BE2C (cell line): Measurements from ENCODE around the gene ARHGEF4.

Experiments
- DNase-seq: peaks from one replicate; pipeline ENCODE4 v3.0.0-alpha.2; 2020
- H3K27me3 ChIP-seq: fragments of 250-450 bp; sonication (Bioruptor Pico); 2 replicates; pipeline ENCODE4 v1.5.1; 2020; ENCODE audit warnings: mild to moderate bottlenecking
- H3K36me3 ChIP-seq: fragments of 250-450 bp; sonication (Bioruptor Pico); 2 replicates; pipeline ENCODE4 v1.5.1; 2020; ENCODE audit warnings: mild to moderate bottlenecking
- H3K4me1 ChIP-seq: fragments of 250-450 bp; sonication (Bioruptor Pico); 2 replicates; pipeline ENCODE4 v1.5.1; 2020
- H3K4me3 ChIP-seq: 2 replicates; pipeline ENCODE4 v1.5.1; 2011; ENCODE audit warnings: low read depth, low read length
- H3K9me3 ChIP-seq: fragments of 250-450 bp; sonication (Bioruptor Pico); 2 replicates; pipeline ENCODE4 v1.5.1; 2020
- TF ChIP-seq, protein P1 (sequence below): IDR thresholded peaks from 2 replicates; pipeline ENCODE4 v1.5.1; 2012; ENCODE audit warnings: mild to moderate bottlenecking, low read depth, low read length

The ARHGEF4 gene

DNA sequence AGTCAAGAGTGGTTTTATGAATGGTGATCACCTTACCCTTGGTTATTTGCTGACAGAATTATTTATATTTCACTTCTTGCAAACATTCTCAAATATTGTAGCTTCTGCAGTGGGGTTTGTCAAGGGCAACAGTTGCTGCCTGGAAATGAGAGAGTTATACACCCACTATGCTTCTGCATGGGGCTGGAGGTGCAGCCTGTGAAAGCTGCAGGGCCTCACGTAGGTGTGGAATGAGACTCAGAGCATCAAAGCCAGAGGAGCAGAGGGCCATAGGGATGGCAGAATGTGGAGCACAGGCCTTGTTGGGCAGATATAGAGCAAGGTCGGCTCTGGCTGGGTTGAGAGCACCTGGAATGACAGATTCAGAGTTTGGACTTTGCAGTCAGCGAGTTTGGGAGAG lies 128.2 kb downstream of the ARHGEF4 start:
- no peaks in the 10 kb centered on the region for H3K4me1 ChIP-seq
- no peak for DNase-seq
- H3K36me3 ChIP-seq: no peaks in the 10 kb centered on the region
- H3K27me3 ChIP-seq: peaks cover 20% of the 10 kb centered on the region
- TF ChIP-seq, protein P1, sequence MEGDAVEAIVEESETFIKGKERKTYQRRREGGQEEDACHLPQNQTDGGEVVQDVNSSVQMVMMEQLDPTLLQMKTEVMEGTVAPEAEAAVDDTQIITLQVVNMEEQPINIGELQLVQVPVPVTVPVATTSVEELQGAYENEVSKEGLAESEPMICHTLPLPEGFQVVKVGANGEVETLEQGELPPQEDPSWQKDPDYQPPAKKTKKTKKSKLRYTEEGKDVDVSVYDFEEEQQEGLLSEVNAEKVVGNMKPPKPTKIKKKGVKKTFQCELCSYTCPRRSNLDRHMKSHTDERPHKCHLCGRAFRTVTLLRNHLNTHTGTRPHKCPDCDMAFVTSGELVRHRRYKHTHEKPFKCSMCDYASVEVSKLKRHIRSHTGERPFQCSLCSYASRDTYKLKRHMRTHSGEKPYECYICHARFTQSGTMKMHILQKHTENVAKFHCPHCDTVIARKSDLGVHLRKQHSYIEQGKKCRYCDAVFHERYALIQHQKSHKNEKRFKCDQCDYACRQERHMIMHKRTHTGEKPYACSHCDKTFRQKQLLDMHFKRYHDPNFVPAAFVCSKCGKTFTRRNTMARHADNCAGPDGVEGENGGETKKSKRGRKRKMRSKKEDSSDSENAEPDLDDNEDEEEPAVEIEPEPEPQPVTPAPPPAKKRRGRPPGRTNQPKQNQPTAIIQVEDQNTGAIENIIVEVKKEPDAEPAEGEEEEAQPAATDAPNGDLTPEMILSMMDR: no peak
- no peaks in the 10 kb centered on the region for H3K9me3 ChIP-seq
- H3K4me3 ChIP-seq: no peak overlapping the region

DNA sequence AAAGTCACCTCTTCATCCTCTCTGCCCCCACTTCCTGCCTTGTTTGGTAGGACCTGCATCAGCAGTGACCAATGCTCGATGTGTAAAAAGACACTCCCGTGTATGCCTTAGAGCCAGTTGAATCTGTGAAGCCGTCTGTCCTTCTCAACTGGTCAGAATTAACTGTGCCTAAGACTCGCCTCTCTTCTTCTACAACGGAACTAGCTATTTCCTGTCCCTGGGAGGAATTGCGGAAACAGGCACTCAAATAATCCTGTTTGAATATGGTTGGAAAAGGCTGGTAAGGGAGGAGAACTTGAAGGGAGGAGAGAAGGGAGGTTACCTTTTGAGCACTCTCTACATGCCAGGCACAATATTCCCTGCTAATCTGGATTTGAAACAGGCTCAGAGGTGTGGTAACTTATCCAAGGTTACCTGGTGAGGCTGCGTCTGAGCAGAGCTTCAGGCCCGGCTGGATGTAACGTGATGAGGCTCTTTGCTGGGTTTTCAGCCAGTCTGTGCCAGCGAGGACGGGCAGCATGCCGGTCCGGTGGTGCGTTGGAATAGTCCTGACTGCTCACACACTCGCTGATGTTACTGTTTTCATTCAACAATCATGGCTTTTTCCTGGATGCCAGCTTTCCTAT lies 129.5 kb downstream of the ARHGEF4 start:
- peaks cover 20% of the 10 kb centered on the region for H3K27me3 ChIP-seq
- no peak for DNase-seq
- no peak overlapping the region for H3K4me3 ChIP-seq
- no peaks in the 10 kb centered on the region for H3K4me1 ChIP-seq
- no peaks in the 10 kb centered on the region for H3K9me3 ChIP-seq
- no peaks in the 10 kb centered on the region for H3K36me3 ChIP-seq
- TF ChIP-seq, protein P1: no peak

DNA sequence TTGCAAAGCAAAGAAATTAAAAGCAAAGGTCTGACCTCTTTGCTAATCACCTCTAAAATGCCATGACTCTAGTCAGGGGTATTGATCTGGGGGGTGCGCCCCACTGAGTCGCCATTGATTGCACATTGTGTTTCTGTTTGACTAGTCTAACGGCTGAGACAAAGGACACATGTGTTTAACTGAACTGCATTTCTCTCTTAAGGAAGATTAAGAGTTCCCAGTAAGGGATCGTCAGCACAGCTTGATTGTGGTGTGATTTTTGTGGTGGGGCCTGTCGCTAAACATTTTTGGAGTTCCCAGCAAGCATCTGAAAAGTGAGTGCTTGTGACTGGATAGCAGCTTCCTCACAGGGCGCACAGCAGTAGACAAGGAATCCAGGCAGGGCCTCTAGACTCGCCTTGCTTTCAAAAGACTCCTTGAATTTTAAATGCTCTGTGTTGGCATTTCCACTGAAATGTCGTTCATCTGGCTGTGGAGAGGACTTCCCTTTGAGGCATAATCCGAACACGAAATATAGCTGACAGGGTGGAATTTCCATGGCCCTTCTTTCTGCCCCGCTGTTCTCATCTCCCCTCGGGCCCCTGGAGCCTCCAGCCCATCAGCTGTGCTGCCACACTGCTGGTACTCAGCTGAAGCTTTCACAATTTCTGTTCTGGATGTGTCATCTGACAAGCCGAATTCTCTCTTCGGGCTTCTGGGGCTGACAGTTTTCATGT lies 130.2 kb downstream of the ARHGEF4 start:
- H3K4me3 ChIP-seq: no peak overlapping the region
- no peaks in the 10 kb centered on the region for H3K4me1 ChIP-seq
- H3K27me3 ChIP-seq: peaks cover 20% of the 10 kb centered on the region
- no peaks in the 10 kb centered on the region for H3K36me3 ChIP-seq
- H3K9me3 ChIP-seq: no peaks in the 10 kb centered on the region
- TF ChIP-seq, protein P1: no peak
- DNase-seq: no peak

DNA sequence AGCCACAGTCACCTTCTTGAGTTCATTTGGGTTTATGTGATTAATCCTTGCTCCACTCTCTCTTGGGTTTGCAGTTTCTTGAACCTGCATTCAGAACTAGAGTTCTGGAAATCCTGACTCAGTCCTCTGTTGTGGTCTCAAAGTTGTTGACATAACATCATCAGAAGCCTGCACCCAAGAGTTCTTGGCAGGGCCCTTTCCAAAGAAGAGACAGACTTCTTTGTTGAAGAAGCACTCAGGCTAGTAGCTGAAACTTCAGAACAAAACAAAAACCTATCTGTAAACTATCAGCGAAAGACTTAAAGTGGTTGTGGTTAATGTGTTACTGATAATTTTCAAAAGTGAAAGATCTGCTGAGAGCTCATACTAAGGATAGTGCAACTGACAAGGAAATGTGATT lies 135.7 kb downstream of the ARHGEF4 start:
- Histone ChIP-seq H3K27me3 (no peaks in the 10 kb centered on the region), H3K36me3 (no peaks in the 10 kb centered on the region), H3K9me3 (no peaks in the 10 kb centered on the region), H3K4me1 (no peaks in the 10 kb centered on the region), H3K4me3 (no peak overlapping the region)
- DNase-seq: no peak
- TF ChIP-seq, protein P1: no peak

DNA sequence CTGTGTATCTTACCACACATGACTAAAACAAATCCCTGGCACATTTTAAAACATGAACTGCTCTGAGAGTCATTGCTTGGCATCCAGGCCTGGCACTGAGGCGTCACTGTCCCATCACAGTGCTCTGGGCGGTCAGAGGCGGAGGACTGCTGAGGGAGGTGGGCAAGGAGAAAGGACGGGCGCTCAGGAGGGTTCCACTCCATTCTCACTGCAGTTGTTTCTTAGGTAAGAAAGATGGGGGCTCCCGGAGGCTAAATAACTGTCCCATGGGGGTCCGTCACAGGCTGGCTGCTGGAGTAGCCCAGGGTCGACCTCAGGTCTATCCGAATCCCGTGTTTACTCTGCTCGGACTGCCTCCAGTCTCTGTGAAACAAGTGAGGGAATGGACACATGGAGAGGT lies 139.0 kb downstream of the ARHGEF4 start:
- H3K4me1 ChIP-seq: no peaks in the 10 kb centered on the region
- H3K4me3 ChIP-seq: no peak overlapping the region
- no peak for DNase-seq
- H3K36me3 ChIP-seq: no peaks in the 10 kb centered on the region
- TF ChIP-seq, protein P1: no peak
- H3K27me3 ChIP-seq: no peaks in the 10 kb centered on the region
- H3K9me3 ChIP-seq: no peaks in the 10 kb centered on the region

DNA sequence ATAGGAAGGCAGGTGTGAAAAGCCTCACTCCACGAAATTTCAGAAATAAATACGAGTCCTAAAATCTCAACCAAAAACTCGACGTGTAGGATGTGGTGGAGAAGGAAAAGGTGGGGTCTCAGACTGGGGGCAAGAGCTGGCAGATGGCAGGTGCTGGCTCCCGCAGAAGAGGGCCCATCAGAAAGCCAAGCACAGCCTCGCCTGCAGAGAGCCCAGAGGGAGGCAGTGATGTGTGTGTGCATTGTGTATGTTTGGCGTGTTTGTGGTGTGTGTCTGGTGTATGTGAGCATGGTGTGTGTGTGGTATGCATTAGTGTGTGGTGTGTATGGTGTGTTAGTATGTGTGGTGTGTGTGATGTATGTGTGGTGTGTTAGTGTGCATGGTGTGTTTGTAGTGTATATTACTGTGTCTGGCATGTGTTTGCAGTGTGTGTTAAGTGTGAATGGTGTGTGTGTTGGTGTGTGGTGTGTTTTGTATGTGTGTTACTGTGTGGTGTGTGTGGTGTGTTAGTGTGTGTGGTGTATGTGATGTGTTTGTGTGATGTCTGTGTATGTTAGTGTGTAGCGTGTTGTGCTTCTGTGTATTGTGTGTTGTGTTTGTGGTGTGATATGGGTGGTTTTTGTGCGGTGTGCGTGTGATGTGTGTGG lies 140.0 kb downstream of the ARHGEF4 start:
- Histone ChIP-seq H3K4me3 (no peak overlapping the region), H3K4me1 (no peaks in the 10 kb centered on the region), H3K36me3 (no peaks in the 10 kb centered on the region), H3K27me3 (no peaks in the 10 kb centered on the region), H3K9me3 (no peaks in the 10 kb centered on the region)
- TF ChIP-seq, protein P1: no peak
- DNase-seq: no peak
